WERI-Rb-1 (cell line): ENCODE data around the gene CYP11A1.

Source experiments
- DNase-seq: peaks from one replicate; pipeline ENCODE4 v3.0.0-alpha.2; 2020
- H3K27ac ChIP-seq: fragments of 250-450 bp; sonication (Bioruptor Pico); 2 replicates; pipeline ENCODE4 v1.5.1; 2020; ENCODE audit warnings: mild to moderate bottlenecking, moderate library complexity
- H3K27me3 ChIP-seq: fragments of 250-450 bp; sonication (Bioruptor Pico); 2 replicates; pipeline ENCODE4 v1.5.1; 2021; ENCODE audit warnings: mild to moderate bottlenecking, low read depth, moderate library complexity; ENCODE audit not compliant: insufficient read depth, severe bottlenecking
- H3K36me3 ChIP-seq: fragments of 250-450 bp; sonication (Bioruptor Pico); 2 replicates; pipeline ENCODE4 v1.5.1; 2020; ENCODE audit warnings: mild to moderate bottlenecking, moderate library complexity
- H3K4me3 ChIP-seq: 2 replicates; pipeline ENCODE4 v1.5.1; 2011; ENCODE audit warnings: low read depth, mild to moderate bottlenecking, control low read depth, low read length
- H3K9me3 ChIP-seq: fragments of 250-450 bp; sonication (Bioruptor Pico); 2 replicates; pipeline ENCODE4 v1.5.1; 2021; ENCODE audit warnings: mild to moderate bottlenecking, moderate library complexity; ENCODE audit not compliant: severe bottlenecking
- CTCF ChIP-seq: IDR thresholded peaks from 2 replicates; pipeline ENCODE4 v1.5.1; 2011; ENCODE audit warnings: low read depth, mild to moderate bottlenecking, control low read depth, inconsistent platforms, low read length

Gene CYP11A1

GRCh38 chr15:74395319-74396145 lies 28.1 kb upstream of the CYP11A1 start:
- Histone ChIP-seq H3K27ac (no peak overlapping the region), H3K4me3 (no peak overlapping the region), H3K36me3 (no peaks in the 10 kb centered on the region), H3K9me3 (no peaks in the 10 kb centered on the region), H3K27me3 (no peaks in the 10 kb centered on the region)
- DNase-seq = no peak
- TF ChIP-seq CTCF = no peak

- no peak for DNase-seq
- Histone ChIP-seq H3K36me3 (no peaks in the 10 kb centered on the region), H3K9me3 (no peaks in the 10 kb centered on the region), H3K27ac (no peak overlapping the region), H3K27me3 (no peaks in the 10 kb centered on the region), H3K4me3 (no peak overlapping the region)
- no peak for TF ChIP-seq CTCF
Observed at GRCh38 chr15:74394090-74394846, 26.8 kb upstream of the CYP11A1 start.

- no peaks in the 10 kb centered on the region for H3K9me3 ChIP-seq
- H3K36me3 ChIP-seq = no peaks in the 10 kb centered on the region
- no peaks in the 10 kb centered on the region for H3K27me3 ChIP-seq
- DNase-seq = no peak
- H3K4me3 ChIP-seq = no peak overlapping the region
- H3K27ac ChIP-seq = no peak overlapping the region
- no peak for TF ChIP-seq CTCF
Observed at GRCh38 chr15:74393423-74393822, 26.0 kb upstream of the CYP11A1 start.

GRCh38 chr15:74392902-74393301 lies 25.5 kb upstream of the CYP11A1 start:
- no peak for DNase-seq
- H3K4me3 ChIP-seq = no peak overlapping the region
- H3K9me3 ChIP-seq = no peaks in the 10 kb centered on the region
- no peaks in the 10 kb centered on the region for H3K36me3 ChIP-seq
- no peak overlapping the region for H3K27ac ChIP-seq
- TF ChIP-seq CTCF = no peak
- H3K27me3 ChIP-seq = no peaks in the 10 kb centered on the region

GRCh38 chr15:74392451-74392830 lies 25.0 kb upstream of the CYP11A1 start:
- no peak for TF ChIP-seq CTCF
- Histone ChIP-seq H3K9me3 (no peaks in the 10 kb centered on the region), H3K4me3 (no peak overlapping the region), H3K36me3 (no peaks in the 10 kb centered on the region), H3K27ac (no peak overlapping the region), H3K27me3 (no peaks in the 10 kb centered on the region)
- DNase-seq = no peak
